Measurements from ENCODE around the gene ITGA5. TPM values are rescaled to one million over a fixed set of nuclear protein-coding genes. Genes with fewer than 3 reads are reported as not detected.

Gene ITGA5
- total RNA-seq, 2 donors from 2014 or later = 44.2 to 99.4 TPM

DNA sequence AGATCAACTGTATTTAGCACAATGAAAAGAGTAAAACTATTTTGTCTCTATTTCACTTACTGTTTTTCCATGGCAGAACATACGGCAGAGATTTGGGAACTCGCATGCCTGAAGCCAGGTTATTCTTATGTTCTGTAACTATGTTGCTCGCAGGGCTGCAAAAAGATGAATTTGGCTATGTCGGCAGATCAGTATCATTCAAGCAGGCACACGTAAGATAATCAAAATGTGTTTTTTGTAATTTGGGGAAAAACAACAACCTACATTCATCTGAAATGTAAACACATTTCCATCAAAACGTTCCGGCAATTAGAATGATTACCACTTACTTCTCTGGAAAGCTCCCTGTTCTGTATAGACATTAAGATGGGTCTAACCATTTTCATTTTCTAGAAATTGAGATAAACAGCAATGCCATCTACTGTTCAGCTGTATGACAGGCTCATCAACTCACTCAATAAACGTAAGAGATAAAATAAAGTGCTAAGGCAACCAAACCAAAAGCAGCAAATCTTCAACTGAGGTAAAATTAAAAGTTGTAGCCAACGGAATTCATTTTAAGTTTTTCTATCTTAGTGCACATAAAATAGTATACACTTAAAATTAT, 41.4 kb upstream of the ITGA5 start:
- H3K27me3 ChIP-seq (replicated peaks; ENCODE audit: insufficient read depth) = no peaks in the 10 kb centered on the region
- no peak for DNase-seq (ENCODE audit: low spot score)
- H3K27ac ChIP-seq = no peak overlapping the region
- no peaks in the 10 kb centered on the region for H3K36me3 ChIP-seq
- 69% methylated on average over 9 of the region's 9 CpGs for WGBS
- no peak overlapping the region for H3K4me3 ChIP-seq
- no peaks in the 10 kb centered on the region for H3K9me3 ChIP-seq
- H3K4me1 ChIP-seq (replicated peaks) = no peaks in the 10 kb centered on the region
- intact Hi-C loops (cut with DNase I) = no loop called here
- TF ChIP-seq CTCF (IDR thresholded peaks at IDR 0.05) (no peak), POLR2A (IDR thresholded peaks at IDR 0.05) (no peak), POLR2AphosphoS5 (IDR thresholded peaks at IDR 0.05) (no peak)

DNA sequence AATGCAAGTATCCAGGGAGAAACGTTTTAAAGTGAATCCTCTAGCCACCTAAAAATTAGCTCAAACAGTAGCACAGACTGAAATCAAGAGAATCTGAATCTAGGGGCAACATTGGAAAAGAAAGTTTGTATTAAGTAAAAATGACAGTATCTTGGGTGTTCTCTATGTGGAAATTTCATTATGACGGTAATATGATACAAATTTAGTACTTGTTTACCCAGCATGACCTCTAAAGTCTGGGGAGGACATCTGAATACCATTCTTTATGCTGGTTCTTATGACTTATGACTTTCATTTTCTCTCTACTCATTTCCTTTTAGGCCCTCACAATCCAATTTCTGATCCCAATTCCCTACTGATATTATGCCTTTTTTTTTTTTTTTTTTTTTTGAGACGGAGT, 40.3 kb upstream of the ITGA5 start:
- Histone ChIP-seq H3K36me3 (no peaks in the 10 kb centered on the region), H3K9me3 (no peaks in the 10 kb centered on the region), H3K4me1 (replicated peaks) (no peaks in the 10 kb centered on the region), H3K4me3 (no peak overlapping the region), H3K27ac (no peak overlapping the region), H3K27me3 (replicated peaks; ENCODE audit: insufficient read depth) (no peaks in the 10 kb centered on the region)
- 68% methylated on average over 3 of the region's 3 CpGs for WGBS
- no peak for DNase-seq (ENCODE audit: low spot score)
- TF ChIP-seq CTCF (IDR thresholded peaks at IDR 0.05) (no peak), POLR2A (IDR thresholded peaks at IDR 0.05) (no peak), POLR2AphosphoS5 (IDR thresholded peaks at IDR 0.05) (no peak)
- intact Hi-C loops (cut with DNase I) = no loop called here

- Histone ChIP-seq H3K36me3 (no peaks in the 10 kb centered on the region), H3K27me3 (replicated peaks; ENCODE audit: insufficient read depth) (no peaks in the 10 kb centered on the region), H3K9me3 (no peaks in the 10 kb centered on the region), H3K4me1 (replicated peaks) (no peaks in the 10 kb centered on the region), H3K4me3 (no peak overlapping the region), H3K27ac (no peak overlapping the region)
- no peak for TF ChIP-seq CTCF (IDR thresholded peaks at IDR 0.05)
- no peak for TF ChIP-seq POLR2A (IDR thresholded peaks at IDR 0.05)
- peak; percentile 56 for TF ChIP-seq POLR2AphosphoS5 (IDR thresholded peaks at IDR 0.05)
- no peak for DNase-seq (ENCODE audit: low spot score)
- intact Hi-C loops (cut with DNase I) = no loop called here
Measured at GRCh38 chr12:54455760-54456469, 36.8 kb upstream of the ITGA5 start.

- TF ChIP-seq POLR2A (IDR thresholded peaks at IDR 0.05) (no peak), POLR2AphosphoS5 (IDR thresholded peaks at IDR 0.05) (no peak), CTCF (IDR thresholded peaks at IDR 0.05) (no peak)
- H3K4me1 ChIP-seq (replicated peaks) = no peaks in the 10 kb centered on the region
- intact Hi-C loops (cut with DNase I) = no loop called here
- no peak overlapping the region for H3K27ac ChIP-seq
- no peaks in the 10 kb centered on the region for H3K9me3 ChIP-seq
- no peak overlapping the region for H3K4me3 ChIP-seq
- no peaks in the 10 kb centered on the region for H3K36me3 ChIP-seq
- H3K27me3 ChIP-seq (replicated peaks; ENCODE audit: insufficient read depth) = no peaks in the 10 kb centered on the region
- DNase-seq (ENCODE audit: low spot score) = no peak
Measured at GRCh38 chr12:54452628-54453027, 33.6 kb upstream of the ITGA5 start.

- WGBS = 72% methylated on average over 4 of the region's 4 CpGs
- Histone ChIP-seq H3K36me3 (no peaks in the 10 kb centered on the region), H3K4me3 (no peak overlapping the region)
Measured at GRCh38 chr12:54448344-54448743, 29.3 kb upstream of the ITGA5 start.

More at GRCh38 chr12:54448344-54448743, 29.3 kb upstream of the ITGA5 start:
- no peak for TF ChIP-seq CTCF (IDR thresholded peaks at IDR 0.05)
- TF ChIP-seq POLR2AphosphoS5 (IDR thresholded peaks at IDR 0.05) = no peak
- Histone ChIP-seq H3K4me1 (replicated peaks) (no peaks in the 10 kb centered on the region), H3K9me3 (no peaks in the 10 kb centered on the region), H3K27ac (no peak overlapping the region), H3K27me3 (replicated peaks; ENCODE audit: insufficient read depth) (no peaks in the 10 kb centered on the region)
- DNase-seq (ENCODE audit: low spot score) = no peak
- intact Hi-C loops (cut with DNase I) = no loop called here

Data from prostate gland (tissue), 2 donors.